Peyer's patch (tissue), 4 donors: ENCODE data around the gene WBP1L.

ENCODE experiments used
- POLR2A ChIP-seq, 2 donors: fragments of 450-650 bp; IDR thresholded peaks; one replicate each; pipeline ENCODE4 v1.5.1; 2017; ENCODE audit warnings: antibody characterized with exemption in 2 of 2, mild to moderate bottlenecking in 2 of 2, moderate library complexity in 2 of 2
- TF ChIP-seq, protein P1 (sequence below), 6 experiments: fragments of 450-650 bp in 4 of 6; fragments of 200-600 bp in 2 of 6; sonication (generic) in 1 of 6; IDR thresholded peaks; one replicate each; pipeline ENCODE4 v1.5.1; 2017 to 2019; ENCODE audit warnings: antibody characterized with exemption in 6 of 6, mild to moderate bottlenecking in 3 of 6, moderate library complexity in 1 of 6

DNA sequence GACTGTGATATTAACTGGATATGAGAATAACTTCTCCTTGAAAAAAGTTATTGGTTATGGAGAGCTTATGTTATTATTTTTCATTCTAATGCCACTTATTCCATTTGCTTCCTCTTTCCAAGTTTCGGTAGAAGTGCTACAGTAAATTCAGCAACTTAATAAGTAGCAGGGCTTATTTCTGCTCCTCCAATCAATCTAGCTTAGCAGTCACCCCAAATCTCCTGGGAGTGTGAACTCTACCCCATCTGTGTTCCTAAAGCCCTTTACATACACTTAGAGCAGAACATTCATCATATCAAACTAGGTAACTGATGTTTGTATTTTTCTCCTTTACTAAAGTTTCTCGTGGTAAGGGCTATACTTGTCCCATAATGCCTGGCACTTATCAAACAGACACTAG lies 38.2 kb upstream of the WBP1L start:
- TF ChIP-seq, protein P1, sequence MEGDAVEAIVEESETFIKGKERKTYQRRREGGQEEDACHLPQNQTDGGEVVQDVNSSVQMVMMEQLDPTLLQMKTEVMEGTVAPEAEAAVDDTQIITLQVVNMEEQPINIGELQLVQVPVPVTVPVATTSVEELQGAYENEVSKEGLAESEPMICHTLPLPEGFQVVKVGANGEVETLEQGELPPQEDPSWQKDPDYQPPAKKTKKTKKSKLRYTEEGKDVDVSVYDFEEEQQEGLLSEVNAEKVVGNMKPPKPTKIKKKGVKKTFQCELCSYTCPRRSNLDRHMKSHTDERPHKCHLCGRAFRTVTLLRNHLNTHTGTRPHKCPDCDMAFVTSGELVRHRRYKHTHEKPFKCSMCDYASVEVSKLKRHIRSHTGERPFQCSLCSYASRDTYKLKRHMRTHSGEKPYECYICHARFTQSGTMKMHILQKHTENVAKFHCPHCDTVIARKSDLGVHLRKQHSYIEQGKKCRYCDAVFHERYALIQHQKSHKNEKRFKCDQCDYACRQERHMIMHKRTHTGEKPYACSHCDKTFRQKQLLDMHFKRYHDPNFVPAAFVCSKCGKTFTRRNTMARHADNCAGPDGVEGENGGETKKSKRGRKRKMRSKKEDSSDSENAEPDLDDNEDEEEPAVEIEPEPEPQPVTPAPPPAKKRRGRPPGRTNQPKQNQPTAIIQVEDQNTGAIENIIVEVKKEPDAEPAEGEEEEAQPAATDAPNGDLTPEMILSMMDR (IDR thresholded peaks at IDR 0.05): no peak
- no peak for TF ChIP-seq POLR2A (IDR thresholded peaks at IDR 0.05)
